Osteoblast (primary cell): ENCODE data around the gene CCNY. TPM values are rescaled to one million over a fixed set of nuclear protein-coding genes. Genes with fewer than 3 reads are reported as not detected.
"Not testable (repeated sequence)": the region's sequence is repeated elsewhere in the genome, so short reads cannot be mapped to it uniquely, and the experiment has no call there.

ENCODE experiments used
- DNase-seq: peaks from one replicate; pipeline ENCODE4 v3.0.0; 2011; ENCODE audit warnings: low spot score, mixed read lengths; ENCODE audit not compliant: insufficient read length; ENCODE audit errors: missing footprints
- H2AFZ ChIP-seq: 2 replicates; pipeline ENCODE4 v1.6.0; 2011; ENCODE audit warnings: mild to moderate bottlenecking, low read length
- H3K27ac ChIP-seq: 2 replicates; pipeline ENCODE4 v1.5.1; 2011; ENCODE audit warnings: mild to moderate bottlenecking, low read depth, low read length, moderate library complexity
- H3K27me3 ChIP-seq: 2 replicates; pipeline ENCODE4 v1.6.0; 2012; ENCODE audit warnings: mild to moderate bottlenecking, control low read depth, inconsistent platforms, low read length, moderate library complexity; ENCODE audit not compliant: insufficient read depth
- H3K36me3 ChIP-seq: 2 replicates; pipeline ENCODE4 v1.5.1; 2011; ENCODE audit warnings: mild to moderate bottlenecking, low read length, control low read depth, moderate library complexity; ENCODE audit not compliant: insufficient read depth
- H3K4me1 ChIP-seq: 2 replicates; pipeline ENCODE4 v1.5.1; 2011; ENCODE audit warnings: mild to moderate bottlenecking, low read length, control low read depth, moderate library complexity; ENCODE audit not compliant: insufficient read depth
- H3K4me2 ChIP-seq: 2 replicates; pipeline ENCODE4 v1.6.0; 2011; ENCODE audit warnings: mild to moderate bottlenecking, low read length; ENCODE audit not compliant: insufficient read depth
- H3K4me3 ChIP-seq: fragments of 200-600 bp; sonication (generic); 3 replicates; pipeline ENCODE4 v1.5.1; 2012; ENCODE audit warnings: mild to moderate bottlenecking, low read length, inconsistent platforms; ENCODE audit not compliant: insufficient read depth
- H3K79me2 ChIP-seq: 2 replicates; pipeline ENCODE4 v1.6.0; 2012; ENCODE audit warnings: mild to moderate bottlenecking, low read length, control low read depth, inconsistent platforms; ENCODE audit not compliant: insufficient read depth
- H3K9me3 ChIP-seq: 2 replicates; pipeline ENCODE4 v1.5.1; 2011; ENCODE audit warnings: low read depth, low read length, control low read depth
- H4K20me1 ChIP-seq: 2 replicates; pipeline ENCODE4 v1.6.0; 2012; ENCODE audit warnings: mild to moderate bottlenecking, low read length, control low read depth; ENCODE audit not compliant: insufficient read depth
- total RNA-seq: library from RNA; depleted of rRNA; stranded (reverse); fragments of >200 nt; gene quantifications from 2 replicates; pipeline ENCODE4 v1.2.3, GENCODE V29; 2012
- TF ChIP-seq, protein P1 (sequence below): IDR thresholded peaks from 2 replicates; pipeline ENCODE4 v1.5.1; 2011; ENCODE audit warnings: mild to moderate bottlenecking, low read depth, low read length, moderate library complexity; ENCODE audit errors: extremely low read depth

CCNY gene
- total RNA-seq, 1 donor: 53.2 TPM

DNA sequence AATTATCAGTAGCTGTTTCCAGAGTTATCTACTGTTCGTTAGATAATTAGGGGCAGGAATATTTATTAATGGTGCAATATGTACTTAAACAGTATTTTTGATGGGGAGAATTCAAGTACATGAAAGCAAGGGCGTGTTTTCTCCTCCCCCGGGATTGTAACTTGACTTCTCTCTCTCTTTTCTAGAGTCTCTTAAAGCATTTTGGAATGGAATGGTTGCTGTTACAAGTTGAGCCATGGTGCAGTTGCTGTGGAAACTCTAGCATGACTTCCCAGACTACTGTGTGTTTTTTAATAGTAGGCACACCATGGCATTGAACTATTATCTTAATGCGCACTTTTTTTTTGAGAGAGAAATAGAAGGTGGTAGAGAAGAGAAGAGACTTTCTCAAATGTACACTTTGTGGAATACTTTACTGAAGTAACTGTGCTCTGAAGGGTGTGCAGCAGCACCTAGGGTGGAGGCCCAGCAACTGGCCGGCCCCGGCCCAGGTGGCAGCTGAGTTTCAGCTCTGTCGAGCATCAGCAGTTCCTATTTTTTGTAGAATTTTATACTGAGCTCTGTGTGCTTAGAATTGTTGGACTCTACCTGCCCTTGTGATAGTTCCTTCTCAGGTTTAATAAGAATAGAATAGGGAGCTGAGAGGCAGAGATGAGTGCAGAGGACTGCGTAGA, 64.4 kb downstream of the CCNY start:
- Histone ChIP-seq H3K4me1 (peaks cover 3% of the 10 kb centered on the region), H3K9me3 (no peaks in the 10 kb centered on the region), H3K79me2 (peaks cover 96% of the 10 kb centered on the region), H3K36me3 (no peaks in the 10 kb centered on the region), H4K20me1 (peaks cover 54% of the 10 kb centered on the region), H3K4me2 (no peak overlapping the region), H3K27ac (no peak overlapping the region), H3K27me3 (no peaks in the 10 kb centered on the region), H2AFZ (no peak overlapping the region), H3K4me3 (no peak overlapping the region)
- TF ChIP-seq, protein P1, sequence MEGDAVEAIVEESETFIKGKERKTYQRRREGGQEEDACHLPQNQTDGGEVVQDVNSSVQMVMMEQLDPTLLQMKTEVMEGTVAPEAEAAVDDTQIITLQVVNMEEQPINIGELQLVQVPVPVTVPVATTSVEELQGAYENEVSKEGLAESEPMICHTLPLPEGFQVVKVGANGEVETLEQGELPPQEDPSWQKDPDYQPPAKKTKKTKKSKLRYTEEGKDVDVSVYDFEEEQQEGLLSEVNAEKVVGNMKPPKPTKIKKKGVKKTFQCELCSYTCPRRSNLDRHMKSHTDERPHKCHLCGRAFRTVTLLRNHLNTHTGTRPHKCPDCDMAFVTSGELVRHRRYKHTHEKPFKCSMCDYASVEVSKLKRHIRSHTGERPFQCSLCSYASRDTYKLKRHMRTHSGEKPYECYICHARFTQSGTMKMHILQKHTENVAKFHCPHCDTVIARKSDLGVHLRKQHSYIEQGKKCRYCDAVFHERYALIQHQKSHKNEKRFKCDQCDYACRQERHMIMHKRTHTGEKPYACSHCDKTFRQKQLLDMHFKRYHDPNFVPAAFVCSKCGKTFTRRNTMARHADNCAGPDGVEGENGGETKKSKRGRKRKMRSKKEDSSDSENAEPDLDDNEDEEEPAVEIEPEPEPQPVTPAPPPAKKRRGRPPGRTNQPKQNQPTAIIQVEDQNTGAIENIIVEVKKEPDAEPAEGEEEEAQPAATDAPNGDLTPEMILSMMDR: no peak
- no peak for DNase-seq

DNA sequence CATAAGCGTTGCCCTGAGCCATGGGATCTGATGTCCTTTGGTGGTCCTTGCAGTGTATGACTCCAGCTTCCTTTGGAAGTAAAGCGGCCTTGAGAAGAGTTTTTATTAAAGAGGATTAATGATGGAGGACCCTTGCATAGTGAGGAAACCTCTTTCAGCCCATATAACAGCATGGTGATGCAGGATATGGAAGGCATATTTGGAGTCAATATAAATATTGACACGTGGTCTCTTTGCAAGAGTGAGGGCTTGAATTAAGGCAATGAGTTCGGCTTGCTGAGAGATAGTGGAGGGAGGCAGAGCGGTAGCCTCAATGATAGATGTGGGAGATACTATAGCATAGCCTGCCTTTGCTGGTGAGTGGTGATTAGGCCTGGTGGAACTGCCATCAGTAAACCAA, 67.2 kb downstream of the CCNY start:
- H3K4me1 ChIP-seq, H3K4me3 ChIP-seq, H2AFZ ChIP-seq, H3K27me3 ChIP-seq, DNase-seq, H3K9me3 ChIP-seq, H3K4me2 ChIP-seq, H3K36me3 ChIP-seq, H3K27ac ChIP-seq: not testable (repeated sequence)
- Histone ChIP-seq H3K79me2 (peaks cover 90% of the 10 kb centered on the region), H4K20me1 (peaks cover 32% of the 10 kb centered on the region)

DNA sequence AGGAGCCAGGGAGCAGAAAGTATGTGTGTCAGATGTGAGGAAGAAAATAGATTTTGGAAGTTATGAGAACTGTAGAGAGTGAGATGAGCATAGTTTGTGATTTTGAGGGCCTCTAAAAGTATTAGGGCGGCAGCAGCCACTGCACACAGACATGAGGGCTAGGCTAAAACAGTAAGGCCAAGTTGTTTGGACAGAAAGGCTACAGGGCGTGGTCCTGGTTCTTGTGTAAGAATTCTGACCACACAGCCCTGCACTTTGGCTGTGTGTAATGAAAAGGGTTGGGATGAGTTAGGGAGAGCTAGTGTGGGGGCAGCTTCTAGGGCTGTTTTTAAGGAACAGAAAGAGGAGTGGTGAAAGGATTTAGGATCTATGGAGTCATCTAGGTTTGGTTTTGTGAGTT, 67.8 kb downstream of the CCNY start:
- Histone ChIP-seq H4K20me1 (peaks cover 32% of the 10 kb centered on the region), H3K79me2 (peaks cover 88% of the 10 kb centered on the region)
- not testable (repeated sequence) for H3K27me3 ChIP-seq, H3K9me3 ChIP-seq, H3K4me1 ChIP-seq, H3K4me3 ChIP-seq, H3K36me3 ChIP-seq, H2AFZ ChIP-seq, H3K27ac ChIP-seq, DNase-seq, H3K4me2 ChIP-seq

GRCh38 chr10:35406003-35406630, 69.8 kb downstream of the CCNY start:
- not testable (repeated sequence) for H3K4me2 ChIP-seq, H3K27me3 ChIP-seq, H3K36me3 ChIP-seq, H3K9me3 ChIP-seq, H3K27ac ChIP-seq, DNase-seq, H2AFZ ChIP-seq, H3K4me3 ChIP-seq
- Histone ChIP-seq H3K4me1 (peaks cover 16% of the 10 kb centered on the region), H4K20me1 (peaks cover 34% of the 10 kb centered on the region), H3K79me2 (peaks cover 88% of the 10 kb centered on the region)

DNA sequence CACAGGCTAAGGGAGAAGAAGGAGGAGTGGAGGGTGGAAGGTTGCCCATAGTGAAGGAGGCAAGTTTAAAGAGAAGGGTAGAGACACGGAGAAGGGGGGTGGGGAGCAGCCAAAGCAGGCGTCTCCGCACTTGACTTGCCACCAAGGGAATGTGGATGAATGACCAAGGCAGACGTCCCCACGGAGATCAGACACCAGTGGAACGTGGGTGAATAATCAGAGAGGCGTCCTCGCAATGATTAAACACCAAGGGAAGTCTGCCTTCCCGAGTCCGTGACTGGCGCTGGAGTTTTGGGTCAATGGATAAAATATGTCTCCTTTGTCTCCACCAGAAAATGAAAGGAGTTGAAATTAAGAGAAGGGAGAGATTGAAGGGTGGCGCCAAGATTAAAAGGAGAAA, 71.4 kb downstream of the CCNY start:
- H3K36me3 ChIP-seq, H3K9me3 ChIP-seq, H3K4me2 ChIP-seq, H2AFZ ChIP-seq, H3K27me3 ChIP-seq, H3K27ac ChIP-seq, H3K4me3 ChIP-seq, DNase-seq: not testable (repeated sequence)
- Histone ChIP-seq H4K20me1 (peaks cover 42% of the 10 kb centered on the region), H3K4me1 (peaks cover 24% of the 10 kb centered on the region), H3K79me2 (peaks cover 85% of the 10 kb centered on the region)
